Smooth muscle cell (in vitro differentiated cells): Measurements from ENCODE around the gene ZDHHC7. TPM values are rescaled to one million over a fixed set of nuclear protein-coding genes. Genes with fewer than 3 reads are reported as not detected.

Experiments used
- DNase-seq: peaks from one replicate; lab custom pipeline; 2025; ENCODE audit not compliant: unreplicated experiment; lab: John Stamatoyannopoulos, UW
- H2AFZ ChIP-seq: fragments of 200-600 bp; sonication (generic); 2 replicates; pipeline ENCODE4 v1.6.0; 2016; ENCODE audit warnings: antibody characterized with exemption, low read depth, mild to moderate bottlenecking
- H3F3A ChIP-seq: fragments of 200-600 bp; sonication (generic); 2 replicates; pipeline ENCODE4 v1.6.0; 2017; ENCODE audit warnings: antibody characterized with exemption, low read depth
- H3K27ac ChIP-seq: fragments of 200-600 bp; sonication (generic); 2 replicates; pipeline ENCODE4 v1.5.1; 2016; ENCODE audit warnings: low read depth, mild to moderate bottlenecking
- H3K27me3 ChIP-seq: fragments of 200-600 bp; sonication (generic); 2 replicates; pipeline ENCODE4 v1.6.1; 2016; ENCODE audit warnings: low read depth, mild to moderate bottlenecking
- H3K36me3 ChIP-seq: fragments of 200-600 bp; sonication (generic); 2 replicates; pipeline ENCODE4 v1.5.1; 2016; ENCODE audit warnings: low read depth
- H3K4me1 ChIP-seq: fragments of 200-600 bp; sonication (generic); 2 replicates; pipeline ENCODE4 v1.5.1; 2016; ENCODE audit warnings: low read depth
- H3K4me2 ChIP-seq: fragments of 200-600 bp; sonication (generic); 2 replicates; pipeline ENCODE4 v1.6.0; 2016; ENCODE audit warnings: mild to moderate bottlenecking
- H3K4me3 ChIP-seq: fragments of 200-600 bp; sonication (generic); 2 replicates; pipeline ENCODE4 v1.5.1; 2016; ENCODE audit warnings: mild to moderate bottlenecking
- H3K79me2 ChIP-seq: fragments of 200-600 bp; sonication (generic); 2 replicates; pipeline ENCODE4 v1.6.0; 2016; ENCODE audit warnings: low read depth, mild to moderate bottlenecking
- H3K9ac ChIP-seq: fragments of 200-600 bp; sonication (generic); 2 replicates; pipeline ENCODE4 v1.6.0; 2016; ENCODE audit warnings: low read depth
- H3K9me3 ChIP-seq: fragments of 200-600 bp; sonication (generic); replicated peaks from 2 replicates; pipeline ENCODE4 v1.5.1; 2016; ENCODE audit warnings: low read depth
- H4K20me1 ChIP-seq: fragments of 200-600 bp; sonication (generic); 2 replicates; pipeline ENCODE4 v1.6.0; 2016; ENCODE audit warnings: low read depth
- WGBS: methylation state at CpG from one replicate; pipeline ENCODE4 v1.1.7; 2016; ENCODE audit warnings: low lambda C conversion rate; 5-methylcytosine and 5-hydroxymethylcytosine counted together
- polyA plus RNA-seq: library from polyadenylated mRNA; unstranded; fragments of >200 nt; fragmentation: Nextera tagmentation; extraction: Ambion mirVana; gene quantifications from 2 replicates; pipeline ENCODE4 v1.2.1, GENCODE V29; 2016
- total RNA-seq: library from RNA; depleted of rRNA; stranded (reverse); fragments of >200 nt; gene quantifications from 2 replicates; pipeline ENCODE4 v1.2.3, GENCODE V29; 2014
- TF ChIP-seq, protein P1 (sequence below): fragments of 200-600 bp; sonication (generic); IDR thresholded peaks from 2 replicates; pipeline ENCODE4 v1.5.1; 2017; ENCODE audit warnings: borderline replicate concordance, mild to moderate bottlenecking, antibody characterized with exemption; ENCODE audit not compliant: insufficient read depth, poor library complexity, severe bottlenecking

ZDHHC7 gene
- total and polyA plus RNA-seq, 2 experiments from 2014 or later: 31.9 to 39.1 TPM

DNA sequence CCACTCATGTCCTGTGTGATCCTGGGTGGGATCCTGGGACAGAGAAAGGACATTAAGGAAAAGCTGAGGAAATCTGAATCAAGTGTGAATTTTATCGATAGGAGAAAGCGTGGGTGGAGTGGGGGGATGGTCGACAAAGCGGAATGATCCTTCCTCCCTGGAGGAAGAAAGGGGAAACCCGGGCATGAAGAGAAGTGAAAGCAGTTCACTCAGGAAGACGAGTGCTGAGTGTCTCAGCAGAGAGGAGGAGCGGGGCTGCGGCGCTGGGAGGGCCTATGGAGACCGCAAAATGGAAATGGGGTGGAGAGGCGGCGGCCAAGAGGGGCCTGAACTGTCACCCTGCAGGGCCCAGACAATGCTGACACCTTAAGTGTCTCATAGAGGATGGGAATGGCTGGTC lies 8.7 kb downstream of the ZDHHC7 start:
- Histone ChIP-seq H3K4me3 (no peak overlapping the region), H3K9me3 (no peaks in the 10 kb centered on the region), H4K20me1 (peaks cover 91% of the 10 kb centered on the region), H3F3A (peaks cover 24% of the 10 kb centered on the region), H3K27ac (peak overlapping the region; percentile 88), H3K9ac (no peak overlapping the region), H3K36me3 (no peaks in the 10 kb centered on the region), H3K4me1 (peaks cover 31% of the 10 kb centered on the region), H3K79me2 (peaks cover 97% of the 10 kb centered on the region), H2AFZ (no peak overlapping the region), H3K4me2 (no peak overlapping the region), H3K27me3 (no peaks in the 10 kb centered on the region)
- 86% methylated on average over 12 of the region's 12 CpGs for WGBS
- TF ChIP-seq, protein P1, sequence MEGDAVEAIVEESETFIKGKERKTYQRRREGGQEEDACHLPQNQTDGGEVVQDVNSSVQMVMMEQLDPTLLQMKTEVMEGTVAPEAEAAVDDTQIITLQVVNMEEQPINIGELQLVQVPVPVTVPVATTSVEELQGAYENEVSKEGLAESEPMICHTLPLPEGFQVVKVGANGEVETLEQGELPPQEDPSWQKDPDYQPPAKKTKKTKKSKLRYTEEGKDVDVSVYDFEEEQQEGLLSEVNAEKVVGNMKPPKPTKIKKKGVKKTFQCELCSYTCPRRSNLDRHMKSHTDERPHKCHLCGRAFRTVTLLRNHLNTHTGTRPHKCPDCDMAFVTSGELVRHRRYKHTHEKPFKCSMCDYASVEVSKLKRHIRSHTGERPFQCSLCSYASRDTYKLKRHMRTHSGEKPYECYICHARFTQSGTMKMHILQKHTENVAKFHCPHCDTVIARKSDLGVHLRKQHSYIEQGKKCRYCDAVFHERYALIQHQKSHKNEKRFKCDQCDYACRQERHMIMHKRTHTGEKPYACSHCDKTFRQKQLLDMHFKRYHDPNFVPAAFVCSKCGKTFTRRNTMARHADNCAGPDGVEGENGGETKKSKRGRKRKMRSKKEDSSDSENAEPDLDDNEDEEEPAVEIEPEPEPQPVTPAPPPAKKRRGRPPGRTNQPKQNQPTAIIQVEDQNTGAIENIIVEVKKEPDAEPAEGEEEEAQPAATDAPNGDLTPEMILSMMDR: no peak
- no peak for DNase-seq

- Histone ChIP-seq H2AFZ (no peak overlapping the region), H3K79me2 (peaks cover 96% of the 10 kb centered on the region), H3K36me3 (no peaks in the 10 kb centered on the region), H3F3A (peaks cover 24% of the 10 kb centered on the region), H3K4me2 (no peak overlapping the region), H3K9me3 (no peaks in the 10 kb centered on the region), H3K27me3 (no peaks in the 10 kb centered on the region), H3K4me1 (peaks cover 31% of the 10 kb centered on the region), H4K20me1 (peaks cover 86% of the 10 kb centered on the region), H3K27ac (peak overlapping the region; percentile 88), H3K4me3 (no peak overlapping the region), H3K9ac (no peak overlapping the region)
- 85% methylated on average over 10 of the region's 10 CpGs for WGBS
- DNase-seq: no peak
- TF ChIP-seq, protein P1: no peak
Measured at GRCh38 chr16:85002099-85002541, 9.2 kb downstream of the ZDHHC7 start.

DNA sequence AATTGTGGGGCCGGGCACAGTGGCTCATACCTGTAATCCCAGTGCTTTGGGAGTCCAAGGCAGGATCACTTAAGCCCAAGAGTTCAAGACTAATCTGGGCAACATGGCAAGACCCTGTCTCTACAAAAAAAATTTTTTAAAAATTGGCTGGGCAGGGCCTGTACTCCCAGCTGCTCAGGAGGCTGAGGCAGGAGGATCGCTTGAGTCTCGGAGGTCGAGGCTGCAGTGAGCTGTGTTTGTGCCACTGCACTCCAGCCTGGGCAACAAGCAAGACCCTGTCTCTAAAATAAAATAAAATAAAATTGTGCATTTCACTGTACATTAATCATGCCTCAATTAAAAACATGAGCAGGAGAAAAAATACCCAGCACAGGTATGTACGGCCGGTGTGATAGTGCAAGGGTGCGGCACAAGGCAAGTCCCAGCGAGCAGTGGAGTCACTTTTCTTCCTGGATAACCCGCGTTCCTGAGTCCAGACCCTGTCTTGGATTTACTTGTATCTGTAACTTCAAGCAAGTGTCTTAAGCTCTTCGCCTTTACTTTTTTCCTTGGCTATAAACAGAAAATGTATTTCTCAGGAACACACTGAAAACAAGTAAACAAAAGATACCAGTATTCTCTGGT lies 11.4 kb downstream of the ZDHHC7 start:
- peaks cover 20% of the 10 kb centered on the region for H3K4me1 ChIP-seq
- DNase-seq: no peak
- H3K79me2 ChIP-seq: peaks cover 92% of the 10 kb centered on the region
- peak overlapping the region; percentile 2 for H3K4me2 ChIP-seq
- WGBS: 85% methylated on average over 11 of the region's 11 CpGs
- H4K20me1 ChIP-seq: peaks cover 72% of the 10 kb centered on the region
- no peaks in the 10 kb centered on the region for H3K27me3 ChIP-seq
- H3K36me3 ChIP-seq: no peaks in the 10 kb centered on the region
- H3K4me3 ChIP-seq: no peak overlapping the region
- H3K9me3 ChIP-seq: no peaks in the 10 kb centered on the region
- H3K9ac ChIP-seq: no peak overlapping the region
- H3F3A ChIP-seq: peaks cover 34% of the 10 kb centered on the region
- TF ChIP-seq, protein P1: no peak
- no peak overlapping the region for H2AFZ ChIP-seq
- peak overlapping the region; percentile 88 for H3K27ac ChIP-seq

DNA sequence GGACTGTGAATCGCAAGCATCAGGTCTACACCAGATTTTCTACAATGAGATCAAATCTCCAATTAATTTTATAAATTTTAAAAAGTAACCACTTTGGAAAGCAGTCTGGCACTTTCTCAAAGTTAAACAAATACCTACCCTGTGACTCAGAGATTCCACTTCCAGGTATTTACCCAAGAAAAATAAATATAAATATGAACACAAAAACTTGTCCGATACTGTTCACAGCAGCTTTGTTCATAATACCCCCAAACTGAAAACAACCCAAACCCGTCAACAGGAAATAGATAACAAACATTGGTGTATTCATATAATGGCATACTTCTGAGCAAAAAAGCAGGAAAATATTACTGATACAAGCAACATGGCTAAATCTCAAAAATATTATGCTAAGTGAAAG lies 12.1 kb downstream of the ZDHHC7 start:
- peak overlapping the region; percentile 11 for H3K4me2 ChIP-seq
- 62% methylated on average over 3 of the region's 3 CpGs for WGBS
- no peak overlapping the region for H3K9ac ChIP-seq
- no peaks in the 10 kb centered on the region for H3K9me3 ChIP-seq
- H3K36me3 ChIP-seq: no peaks in the 10 kb centered on the region
- peak overlapping the region; percentile 88 for H3K27ac ChIP-seq
- peaks cover 19% of the 10 kb centered on the region for H3K4me1 ChIP-seq
- H4K20me1 ChIP-seq: peaks cover 73% of the 10 kb centered on the region
- TF ChIP-seq, protein P1: no peak
- DNase-seq: no peak
- H2AFZ ChIP-seq: no peak overlapping the region
- H3K79me2 ChIP-seq: peaks cover 88% of the 10 kb centered on the region
- no peak overlapping the region for H3K4me3 ChIP-seq
- no peaks in the 10 kb centered on the region for H3K27me3 ChIP-seq
- H3F3A ChIP-seq: peaks cover 34% of the 10 kb centered on the region
